ENCODE data around the gene IFITM1. TPM values are rescaled to one million over a fixed set of nuclear protein-coding genes. Genes with fewer than 3 reads are reported as not detected.

The IFITM1 gene
- total RNA-seq, 1 donor from 2014 or later, result 526 TPM

DNA sequence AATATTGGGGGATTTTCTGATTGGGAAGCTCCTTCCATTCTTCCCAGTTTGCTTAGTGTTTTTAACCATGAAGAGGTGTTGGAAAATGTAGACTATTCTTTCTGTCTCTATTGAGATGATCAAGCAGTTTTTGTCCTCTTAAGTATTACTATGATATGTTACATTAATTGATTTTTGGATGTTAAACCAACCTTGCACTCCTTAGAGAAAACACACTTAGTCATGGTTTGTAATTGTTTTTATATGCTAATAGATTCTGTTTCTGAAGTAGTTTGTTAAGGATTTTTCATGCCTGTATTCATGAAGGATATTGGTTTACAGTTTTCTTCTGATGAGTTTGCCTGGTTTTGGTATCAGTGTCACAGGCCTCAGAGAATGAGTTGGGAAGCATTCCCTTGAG, 37.6 kb upstream of the IFITM1 start:
- peaks cover 25% of the 10 kb centered on the region for H3K27me3 Mint-ChIP-seq (ENCODE audit: low read depth, unreplicated experiment)
- no peaks in the 10 kb centered on the region for H3K79me2 ChIP-seq (ENCODE audit: insufficient read depth, low read length)
- no peak for DNase-seq (ENCODE audit: low read depth)
- H3K9me3 ChIP-seq (ENCODE audit: insufficient read depth, low read depth, low read length), result no peaks in the 10 kb centered on the region
- TF ChIP-seq CTCF (IDR thresholded peaks at IDR 0.05; ENCODE audit: insufficient read depth, low read depth, low read length), result no peak
- no peaks in the 10 kb centered on the region for H3K36me3 ChIP-seq (ENCODE audit: insufficient read depth, low read length)
- no peak overlapping the region for H2AFZ ChIP-seq (ENCODE audit: low read depth, low read length)
- H3K9me3 Mint-ChIP-seq (ENCODE audit: unreplicated experiment), result peaks cover 25% of the 10 kb centered on the region
- no peak overlapping the region for H3K9ac ChIP-seq (ENCODE audit: low read length)
- FAIRE-seq, result no peak
- H3K27ac Mint-ChIP-seq (ENCODE audit: unreplicated experiment), result no peak overlapping the region
- H3K36me3 Mint-ChIP-seq (ENCODE audit: low read depth, unreplicated experiment), result peaks cover 6% of the 10 kb centered on the region
- no peaks in the 10 kb centered on the region for H4K20me1 ChIP-seq (ENCODE audit: insufficient read depth, low read length)
- no peaks in the 10 kb centered on the region for H3K4me1 Mint-ChIP-seq (ENCODE audit: low read depth, unreplicated experiment)
- no peak overlapping the region for H3K4me3 ChIP-seq (ENCODE audit: insufficient read depth, low read depth, low read length)
- H3K4me3 Mint-ChIP-seq (ENCODE audit: unreplicated experiment), result no peak overlapping the region
- H3K4me1 ChIP-seq (ENCODE audit: insufficient read depth, low read length), result no peaks in the 10 kb centered on the region
- H3K27me3 ChIP-seq (ENCODE audit: insufficient read depth, low read length), result peaks cover 50% of the 10 kb centered on the region
- H3K4me2 ChIP-seq (ENCODE audit: low read length), result no peak overlapping the region
- no peak overlapping the region for H3K27ac ChIP-seq (ENCODE audit: low read depth, low read length)

- Histone ChIP-seq H3K4me2 (ENCODE audit: low read length) (no peak within 1 kb of the TSS), H3K79me2 (ENCODE audit: insufficient read depth, low read length) (no peaks in the 10 kb centered on the region), H3K9me3 (ENCODE audit: insufficient read depth, low read depth, low read length) (no peaks in the 10 kb centered on the region), H4K20me1 (ENCODE audit: insufficient read depth, low read length) (no peaks in the 10 kb centered on the region), H3K9ac (ENCODE audit: low read length) (no peak within 1 kb of the TSS), H3K27ac (ENCODE audit: low read depth, low read length) (no peak within 1 kb of the TSS), H2AFZ (ENCODE audit: low read depth, low read length) (no peak within 1 kb of the TSS), H3K27me3 (ENCODE audit: insufficient read depth, low read length) (peaks cover 60% of the 10 kb centered on the region), H3K36me3 (ENCODE audit: insufficient read depth, low read length) (no peaks in the 10 kb centered on the region), H3K4me3 (ENCODE audit: insufficient read depth, low read depth, low read length) (no peak within 1 kb of the TSS), H3K4me1 (ENCODE audit: insufficient read depth, low read length) (no peaks in the 10 kb centered on the region)
- H3K9me3 Mint-ChIP-seq (ENCODE audit: unreplicated experiment), result peaks cover 22% of the 10 kb centered on the region
- H3K27me3 Mint-ChIP-seq (ENCODE audit: low read depth, unreplicated experiment), result peaks cover 33% of the 10 kb centered on the region
- no peak for FAIRE-seq
- no peak for DNase-seq (ENCODE audit: low read depth)
- no peak for TF ChIP-seq EZH2 (IDR thresholded peaks at IDR 0.05; ENCODE audit: insufficient read depth, low read length)
- TF ChIP-seq CTCF (IDR thresholded peaks at IDR 0.05; ENCODE audit: insufficient read depth, low read depth, low read length), result no peak
- H3K27ac Mint-ChIP-seq (ENCODE audit: unreplicated experiment), result no peak within 1 kb of the TSS
- peaks cover 6% of the 10 kb centered on the region for H3K36me3 Mint-ChIP-seq (ENCODE audit: low read depth, unreplicated experiment)
- H3K4me3 Mint-ChIP-seq (ENCODE audit: unreplicated experiment), result no peak within 1 kb of the TSS
- H3K4me1 Mint-ChIP-seq (ENCODE audit: low read depth, unreplicated experiment), result no peaks in the 10 kb centered on the region
Measured at GRCh38 chr11:278001-278951, 35.6 kb upstream of the IFITM1 start, which contains the start of gene NLRP6. NLRP6 (plus strand) TSS chr11:278407; CDS start chr11:278570, 163 bp downstream.
